CD4-positive, alpha-beta T cell treated with Interleukin-4 for 1 hour (primary cell): ENCODE measurements around the gene TFB2M.

ENCODE experiments used
- DNase-seq, 2 donors: peaks; one replicate each; pipeline ENCODE4 v3.0.0-alpha.2; 2020 to 2022

The TFB2M gene

DNA sequence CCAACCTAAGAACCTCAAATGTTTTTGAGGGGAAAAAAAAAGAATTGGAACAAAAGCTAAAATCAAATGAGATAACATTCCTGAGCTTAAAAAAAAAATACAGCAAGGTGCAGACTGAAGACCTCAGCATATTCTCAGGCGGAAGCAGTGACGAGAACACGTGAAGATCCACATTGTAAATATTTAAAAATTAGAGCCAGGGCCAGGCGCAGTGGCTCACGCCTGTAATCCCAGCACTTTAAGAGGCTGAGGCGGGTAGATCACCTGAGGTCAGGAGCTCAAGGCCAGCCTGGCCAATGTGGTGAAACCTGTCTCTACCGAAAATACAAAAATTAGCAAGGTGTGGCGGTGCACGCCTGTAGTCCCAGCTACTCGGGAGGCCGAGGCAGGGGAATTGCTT, 15.7 kb downstream of the TFB2M start:
- DNase-seq, result no peak

DNA sequence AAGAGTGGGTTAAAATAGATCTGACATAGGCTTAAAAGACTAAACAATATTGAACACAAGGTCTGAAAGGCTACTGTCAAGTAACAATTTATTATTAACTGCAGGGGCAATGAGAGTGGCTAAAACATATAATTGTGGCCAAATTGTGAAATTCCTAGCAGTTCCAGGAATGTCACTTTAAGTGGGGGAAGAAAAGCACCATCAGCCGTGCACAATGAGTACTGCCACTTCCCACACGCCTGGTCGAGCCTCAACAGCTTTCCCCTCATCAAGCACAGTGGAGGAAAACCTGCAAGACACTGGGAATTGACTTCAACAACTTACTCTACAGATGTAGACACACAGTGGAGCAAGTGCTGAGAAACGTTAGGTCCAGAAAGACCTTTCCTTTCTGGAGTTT, 16.4 kb downstream of the TFB2M start:
- DNase-seq, result no peak

DNA sequence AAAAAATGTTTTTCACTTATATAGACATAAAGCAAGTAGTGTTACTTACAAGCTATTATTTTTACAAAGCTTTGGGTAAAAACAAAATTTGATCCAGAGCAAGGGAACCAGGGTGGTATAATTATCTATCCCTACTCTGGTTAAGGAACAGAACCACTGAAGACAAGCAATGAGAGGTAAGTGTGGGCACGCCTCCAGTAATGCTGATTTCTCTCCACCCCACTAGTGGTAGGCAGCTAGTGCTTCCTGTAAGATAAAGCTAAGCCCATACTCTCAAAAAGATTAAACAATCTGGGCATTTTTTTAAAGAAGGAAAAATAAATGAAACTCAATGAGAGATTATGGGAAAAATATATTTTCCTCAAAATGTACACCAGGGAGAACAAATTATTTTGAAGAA, 22.1 kb downstream of the TFB2M start:
- no peak for DNase-seq

DNA sequence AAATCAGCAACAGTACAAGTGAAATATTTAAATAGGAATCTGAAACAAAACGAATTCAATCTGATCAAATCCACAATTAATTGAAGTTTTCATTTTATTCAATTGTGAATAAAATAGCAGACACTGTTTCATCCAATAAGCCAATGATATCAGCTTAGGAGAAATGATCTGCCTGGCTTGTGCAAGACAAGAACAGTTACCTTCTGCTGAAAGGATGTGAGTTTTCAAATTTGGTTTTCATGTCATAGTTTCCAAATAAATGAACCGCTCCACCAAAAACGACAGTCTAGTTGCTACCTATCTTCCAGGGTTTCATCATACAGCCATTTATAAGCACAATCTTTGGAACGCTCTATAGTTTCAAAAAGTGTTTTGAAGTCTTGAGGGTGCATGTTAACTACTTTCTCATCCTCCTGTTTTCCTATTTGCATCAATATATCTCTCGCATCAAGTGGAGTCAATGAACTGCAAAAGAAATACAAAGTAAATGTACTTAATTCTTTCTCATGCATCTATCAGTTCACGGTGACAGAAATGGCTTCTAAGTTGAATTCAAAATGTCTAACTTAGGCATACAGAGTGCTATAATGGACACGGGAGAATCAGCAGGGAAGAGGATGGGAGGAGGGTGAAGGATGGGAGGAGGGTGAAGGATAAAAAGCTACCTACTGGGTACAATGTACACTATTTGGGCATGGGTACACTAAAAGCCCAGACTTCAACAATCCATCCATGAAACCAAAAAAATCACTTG, 25.1 kb downstream of the TFB2M start:
- DNase-seq, result no peak

GRCh38 chr1:246537887-246538286, 28.2 kb downstream of the TFB2M start:
- no peak for DNase-seq

GRCh38 chr1:246537441-246537840, 28.6 kb downstream of the TFB2M start:
- no peak for DNase-seq

DNA sequence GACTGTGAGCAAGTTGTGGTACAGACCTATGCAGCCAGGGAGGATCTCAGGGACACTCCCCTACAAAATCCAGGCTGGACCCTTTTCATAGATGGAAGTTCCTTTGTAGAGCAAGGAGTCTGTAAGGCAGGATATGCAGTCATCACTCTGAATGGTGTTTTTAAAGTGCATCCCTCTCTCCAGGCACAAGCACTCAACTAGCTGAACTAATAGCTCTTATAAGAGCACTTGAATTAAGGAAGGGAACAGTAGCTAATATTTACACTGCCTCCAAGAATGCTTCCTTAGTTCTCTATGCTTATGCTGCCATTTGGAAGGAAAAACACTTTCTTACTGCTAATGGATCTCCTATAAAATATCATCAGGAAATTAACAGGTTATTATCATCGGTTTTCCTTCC, 31.9 kb downstream of the TFB2M start:
- DNase-seq, result no peak

DNA sequence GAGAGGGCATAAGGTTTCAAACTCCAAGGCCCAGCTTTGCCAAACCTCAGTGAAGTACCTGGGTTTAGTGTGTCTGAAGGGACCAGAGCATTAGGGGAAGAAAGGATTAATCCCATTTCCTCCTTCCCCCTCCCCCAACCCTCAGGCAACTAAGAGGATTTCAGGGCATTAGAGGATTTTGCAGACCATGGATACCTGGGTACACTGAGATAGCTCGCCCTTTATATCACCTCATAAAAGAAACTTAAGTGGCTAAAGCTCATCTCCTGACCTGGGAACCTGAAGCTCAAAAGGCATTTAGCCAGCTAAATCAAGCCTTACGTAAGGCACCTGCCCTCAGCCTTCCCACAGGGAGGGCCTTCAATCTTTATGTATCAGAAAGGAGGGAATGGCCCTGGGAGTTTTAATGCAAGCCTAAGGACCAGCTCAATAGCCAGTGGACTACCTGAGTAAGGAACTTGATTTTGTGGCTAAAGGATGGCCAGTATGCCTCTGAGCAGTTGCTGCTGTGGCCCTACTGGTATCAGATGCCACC, 32.6 kb downstream of the TFB2M start:
- no peak for DNase-seq

DNA sequence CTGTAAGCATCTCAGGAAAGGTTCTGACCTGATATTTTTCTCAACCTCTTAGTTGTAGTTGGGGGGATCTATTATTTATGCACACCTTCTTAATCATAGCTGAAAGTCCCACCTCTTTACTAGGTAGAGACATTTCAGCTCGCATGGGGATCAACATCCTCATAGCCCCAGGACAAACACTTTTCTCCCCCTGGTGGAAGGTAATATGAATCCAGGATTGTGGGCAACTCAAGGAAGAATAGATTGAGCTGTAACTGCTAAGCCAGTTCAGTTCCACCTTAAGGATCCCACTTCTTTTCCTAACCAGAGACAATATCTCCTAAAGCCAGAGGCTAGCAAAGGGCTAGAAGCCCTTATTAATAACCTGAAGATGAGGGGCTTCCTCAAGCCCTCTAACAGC, 33.5 kb downstream of the TFB2M start:
- DNase-seq, result no peak

DNA sequence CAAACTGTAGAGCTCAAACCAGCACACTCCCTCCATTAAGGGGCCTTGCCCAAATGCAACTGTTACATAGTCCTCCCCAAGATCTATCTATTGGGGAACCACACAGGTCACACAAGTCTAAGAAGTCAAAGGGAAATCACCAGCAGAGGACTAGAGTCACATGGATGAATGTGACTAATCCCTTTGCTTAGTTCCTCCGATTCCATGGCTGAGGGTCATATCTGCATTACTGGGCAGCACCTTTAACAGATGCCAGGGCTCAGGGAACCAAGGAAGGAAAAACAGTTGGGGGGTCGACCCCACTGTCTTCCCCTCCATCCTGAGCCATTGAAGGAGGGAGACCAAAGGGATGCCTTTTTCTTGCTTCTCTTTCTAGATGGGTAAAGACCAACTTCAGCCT, 35.6 kb downstream of the TFB2M start:
- DNase-seq, result no peak

DNA sequence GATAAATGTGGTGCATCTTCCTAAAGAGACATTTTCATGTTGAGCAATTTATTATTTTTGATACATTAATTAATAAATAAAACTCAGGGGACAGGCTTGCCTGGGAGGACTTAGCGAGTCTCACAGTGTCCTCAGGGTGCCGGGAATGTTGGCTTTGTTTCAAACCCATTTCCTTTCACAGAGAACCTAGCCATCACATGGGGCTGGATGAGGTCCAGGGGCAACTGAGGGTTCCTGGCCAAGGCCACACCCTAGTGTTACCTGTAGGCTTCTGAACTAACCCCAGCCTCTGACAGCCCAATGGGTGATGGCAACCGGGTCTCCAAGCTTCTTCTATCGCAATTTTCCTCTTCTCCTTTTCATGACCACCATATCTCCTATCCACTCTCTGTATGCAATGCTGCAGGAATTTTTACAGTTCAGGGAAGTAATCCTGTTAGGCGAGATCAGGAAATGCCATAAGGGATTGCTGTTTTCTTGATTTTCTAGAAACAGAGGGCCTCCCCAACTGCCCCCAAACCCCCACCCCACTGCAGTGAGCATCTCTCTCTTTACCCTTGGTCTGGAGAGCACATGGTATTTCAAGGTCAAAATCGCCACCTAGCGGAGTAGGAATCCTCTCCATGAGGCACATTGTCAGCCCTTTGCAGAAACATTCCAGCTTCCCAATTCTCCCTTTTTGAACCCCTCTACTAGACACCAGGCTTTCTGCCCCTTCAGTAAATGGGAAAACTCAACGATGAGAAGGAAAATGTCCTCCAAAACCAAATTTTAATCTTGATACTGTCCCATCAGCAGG, 36.9 kb downstream of the TFB2M start:
- no peak for DNase-seq

DNA sequence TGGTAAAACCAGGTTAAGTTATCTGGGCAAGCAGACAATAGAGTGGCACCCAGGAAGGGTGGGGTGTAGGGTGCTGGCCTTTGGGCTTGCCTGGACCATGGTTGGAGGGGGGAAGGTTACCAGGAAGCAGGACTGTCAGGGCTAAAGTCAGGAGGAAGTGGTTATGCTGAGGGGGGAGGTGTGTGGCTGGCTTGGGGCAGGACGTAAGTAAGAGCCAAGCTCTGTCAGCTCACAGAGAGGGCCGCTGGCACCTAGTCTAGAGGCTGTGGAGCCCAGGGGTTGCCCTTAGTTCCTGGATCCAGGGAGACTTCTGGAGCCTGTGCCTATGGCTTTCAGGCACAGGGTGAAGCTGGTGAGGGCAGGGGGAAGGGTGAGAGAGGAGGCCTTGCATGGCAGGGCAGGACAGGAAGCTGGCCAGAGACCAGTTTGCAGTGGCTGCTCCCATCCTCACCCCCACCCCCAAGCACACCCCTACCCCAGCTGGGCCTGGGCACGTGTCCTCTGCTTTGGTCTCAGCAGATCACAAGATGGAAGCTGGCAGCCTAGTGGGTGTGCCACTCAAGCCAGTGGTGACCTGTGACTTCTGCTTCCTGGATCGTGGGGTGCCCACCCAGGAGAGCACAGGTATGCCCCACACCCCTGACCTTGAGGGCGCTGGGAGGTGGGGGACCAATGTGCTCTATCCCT, 38.5 kb downstream of the TFB2M start:
- no peak for DNase-seq

GRCh38 chr1:246526915-246527314, 39.1 kb downstream of the TFB2M start:
- no peak for DNase-seq

- DNase-seq, result no peak
Measured at GRCh38 chr1:246526380-246526779, 39.7 kb downstream of the TFB2M start.

- no peak for DNase-seq
Measured at GRCh38 chr1:246519514-246519913, 46.5 kb downstream of the TFB2M start.

- no peak for DNase-seq
Measured at GRCh38 chr1:246518456-246519205, 47.4 kb downstream of the TFB2M start.

- DNase-seq, result no peak
Measured at GRCh38 chr1:246517391-246517790, 48.7 kb downstream of the TFB2M start.

DNA sequence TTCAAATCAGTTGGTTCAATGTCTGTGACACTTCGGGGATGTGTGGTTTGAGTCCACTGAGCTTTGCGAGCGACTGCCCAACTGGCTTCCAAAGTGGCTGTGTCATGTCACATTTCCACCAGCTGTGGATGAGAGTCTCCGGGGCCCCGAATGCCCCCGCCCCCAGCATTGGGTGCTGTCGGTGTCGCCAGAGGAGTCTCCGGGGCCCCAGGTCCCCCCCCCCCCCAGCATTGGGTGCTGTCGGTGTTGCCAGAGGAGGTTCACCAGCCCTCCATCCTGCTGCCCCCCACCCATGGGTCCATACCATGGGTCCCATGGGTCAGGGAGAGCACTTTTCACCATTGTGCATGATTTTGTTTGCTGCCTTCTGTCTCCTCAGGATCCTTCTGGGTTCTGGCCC, 49.9 kb downstream of the TFB2M start:
- no peak for DNase-seq

DNA sequence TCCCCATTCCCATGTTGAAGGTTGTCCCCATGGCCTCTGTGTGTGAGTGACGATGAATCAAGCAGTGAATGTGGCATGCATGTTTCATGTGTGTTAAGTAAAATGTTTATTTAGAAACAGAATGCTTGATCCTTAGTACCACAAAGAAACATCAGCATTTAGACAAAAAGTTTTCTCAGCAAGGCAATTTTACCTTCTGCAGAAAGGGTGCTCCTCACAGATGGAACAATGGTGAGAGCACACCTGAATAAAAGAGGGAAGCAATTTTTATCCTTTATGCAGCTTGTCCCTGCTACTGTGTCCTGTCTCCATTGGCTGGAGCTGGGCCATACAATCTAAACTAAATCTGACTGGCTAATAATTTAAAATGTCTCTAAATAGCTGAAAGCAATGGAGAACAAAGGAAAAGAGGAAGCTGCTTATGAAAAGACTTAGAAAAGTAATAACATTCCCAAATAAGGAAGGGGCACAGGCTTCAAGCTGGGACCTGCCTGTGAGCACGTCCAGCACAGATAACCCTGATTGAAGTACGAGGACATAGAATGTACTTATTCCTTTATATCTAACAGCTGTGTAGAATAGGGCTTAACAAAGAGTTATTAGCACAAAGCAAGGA, 50.6 kb downstream of the TFB2M start:
- DNase-seq, result no peak

GRCh38 chr1:246513619-246514343, 52.3 kb downstream of the TFB2M start:
- no peak for DNase-seq

GRCh38 chr1:246513041-246513440, 53.0 kb downstream of the TFB2M start:
- no peak for DNase-seq

GRCh38 chr1:246512635-246513034, 53.4 kb downstream of the TFB2M start:
- DNase-seq, result no peak
